ENCODE measurements around the gene TPRKB.
"Not testable (repeated sequence)": the region's sequence is repeated elsewhere in the genome, so short reads cannot be mapped to it uniquely, and the experiment has no call there.

TPRKB gene

GRCh38 chr2:73779467-73780236 is 42.5 kb upstream of the TPRKB start, which contains the start of gene DUSP11:
Gene DUSP11 (minus strand): TSS chr2:73780103. CDS start chr2:73779974, 129 bp downstream.
- peaks cover 8% of the 10 kb centered on the region for H4K20me1 ChIP-seq (ENCODE audit: insufficient read depth, low read length, poor library complexity, severe bottlenecking)
- peaks cover 13% of the 10 kb centered on the region for H3K4me1 ChIP-seq (ENCODE audit: insufficient read depth, low read length, poor library complexity, severe bottlenecking)
- H3K4me3 ChIP-seq (ENCODE audit: low read length, poor library complexity, severe bottlenecking), result peak within 1 kb of the TSS; percentile 90
- peaks cover 40% of the 10 kb centered on the region for H3K79me2 ChIP-seq (ENCODE audit: insufficient read depth, low read length)
- TF ChIP-seq CTCF (conservative IDR thresholded peaks at IDR 0.05; ENCODE audit: low read length), result peak; percentile 85; the same call in 1 of the 2 replicates
- TF ChIP-seq EZH2phosphoT487 (IDR thresholded peaks at IDR 0.05; ENCODE audit: borderline replicate concordance), result no peak
- no peaks in the 10 kb centered on the region for H3K9me3 ChIP-seq (ENCODE audit: insufficient read depth, low read depth, low read length)
- H3K36me3 ChIP-seq (ENCODE audit: insufficient read depth, low read length), result peaks cover 4% of the 10 kb centered on the region; the same call in 1 of the 2 replicates
- peak within 1 kb of the TSS; percentile 82 for H3K9ac ChIP-seq (ENCODE audit: low read depth, low read length, poor library complexity, severe bottlenecking)
- H2AFZ ChIP-seq (ENCODE audit: low read length), result peak within 1 kb of the TSS; percentile 95
- H3K4me2 ChIP-seq (ENCODE audit: low read depth, low read length, poor library complexity, severe bottlenecking), result peak within 1 kb of the TSS; percentile 74
- no peaks in the 10 kb centered on the region for H3K9me2 ChIP-seq (replicated peaks; ENCODE audit: low read depth, low read length)
- H3F3A ChIP-seq (ENCODE audit: low read depth), result no peaks in the 10 kb centered on the region
- H3K27me3 ChIP-seq (ENCODE audit: insufficient read depth, low read length, poor library complexity, severe bottlenecking), result no peaks in the 10 kb centered on the region

- peak overlapping the region; percentile 90 for H3K4me3 ChIP-seq (ENCODE audit: low read length, poor library complexity, severe bottlenecking)
- peak overlapping the region; percentile 74 for H3K4me2 ChIP-seq (ENCODE audit: low read depth, low read length, poor library complexity, severe bottlenecking)
- H3F3A ChIP-seq (ENCODE audit: low read depth); H3K9me3 ChIP-seq (ENCODE audit: insufficient read depth, low read depth, low read length); H2AFZ ChIP-seq (ENCODE audit: low read length); H4K20me1 ChIP-seq (ENCODE audit: insufficient read depth, low read length, poor library complexity, severe bottlenecking); H3K9me2 ChIP-seq (replicated peaks; ENCODE audit: low read depth, low read length); H3K27me3 ChIP-seq (ENCODE audit: insufficient read depth, low read length, poor library complexity, severe bottlenecking): not testable (repeated sequence)
- peaks cover 11% of the 10 kb centered on the region; the same call in 1 of the 2 replicates for H3K36me3 ChIP-seq (ENCODE audit: insufficient read depth, low read length)
- peaks cover 42% of the 10 kb centered on the region for H3K79me2 ChIP-seq (ENCODE audit: insufficient read depth, low read length)
- H3K9ac ChIP-seq (ENCODE audit: low read depth, low read length, poor library complexity, severe bottlenecking), result peak overlapping the region; percentile 82
- peaks cover 16% of the 10 kb centered on the region for H3K4me1 ChIP-seq (ENCODE audit: insufficient read depth, low read length, poor library complexity, severe bottlenecking)
Observed at GRCh38 chr2:73778867-73779466, 41.8 kb upstream of the TPRKB start.

GRCh38 chr2:73776869-73777519 is 39.8 kb upstream of the TPRKB start:
- TF ChIP-seq EZH2phosphoT487 (IDR thresholded peaks at IDR 0.05; ENCODE audit: borderline replicate concordance) (no peak), CTCF (conservative IDR thresholded peaks at IDR 0.05; ENCODE audit: low read length) (no peak)
- Histone ChIP-seq H3K79me2 (ENCODE audit: insufficient read depth, low read length) (peaks cover 47% of the 10 kb centered on the region), H3K36me3 (ENCODE audit: insufficient read depth, low read length) (peaks cover 26% of the 10 kb centered on the region; the same call in 1 of the 2 replicates), H3F3A (ENCODE audit: low read depth) (no peaks in the 10 kb centered on the region), H3K9me2 (replicated peaks; ENCODE audit: low read depth, low read length) (no peaks in the 10 kb centered on the region), H3K9ac (ENCODE audit: low read depth, low read length, poor library complexity, severe bottlenecking) (peak overlapping the region; percentile 82), H3K9me3 (ENCODE audit: insufficient read depth, low read depth, low read length) (no peaks in the 10 kb centered on the region), H3K4me1 (ENCODE audit: insufficient read depth, low read length, poor library complexity, severe bottlenecking) (peaks cover 16% of the 10 kb centered on the region), H4K20me1 (ENCODE audit: insufficient read depth, low read length, poor library complexity, severe bottlenecking) (peaks cover 8% of the 10 kb centered on the region), H2AFZ (ENCODE audit: low read length) (no peak overlapping the region), H3K4me3 (ENCODE audit: low read length, poor library complexity, severe bottlenecking) (peak overlapping the region; percentile 90), H3K4me2 (ENCODE audit: low read depth, low read length, poor library complexity, severe bottlenecking) (peak overlapping the region; percentile 74), H3K27me3 (ENCODE audit: insufficient read depth, low read length, poor library complexity, severe bottlenecking) (no peaks in the 10 kb centered on the region)

Data from Loucy (cell line).